Head of caudate nucleus (tissue), 42 donors: ENCODE results near the gene ADD1.
A peak's percentile ranks its signal among the peaks of the same experiment; 100 is the strongest.

Experiments used
- DNase-seq, 42 donors: peaks; one replicate each; pipeline versions ENCODE4 v3.0.0 to v3.0.0-alpha.2; 2020 to 2021; ENCODE audit warnings: mixed read lengths in 7 of 42
- intact Hi-C: fragments of 100-400 bp; cut with DNase I; formaldehyde crosslinking; loops from one replicate; pipeline ENCODE4 v1.15.0; 2022

ADD1 gene, protein sequence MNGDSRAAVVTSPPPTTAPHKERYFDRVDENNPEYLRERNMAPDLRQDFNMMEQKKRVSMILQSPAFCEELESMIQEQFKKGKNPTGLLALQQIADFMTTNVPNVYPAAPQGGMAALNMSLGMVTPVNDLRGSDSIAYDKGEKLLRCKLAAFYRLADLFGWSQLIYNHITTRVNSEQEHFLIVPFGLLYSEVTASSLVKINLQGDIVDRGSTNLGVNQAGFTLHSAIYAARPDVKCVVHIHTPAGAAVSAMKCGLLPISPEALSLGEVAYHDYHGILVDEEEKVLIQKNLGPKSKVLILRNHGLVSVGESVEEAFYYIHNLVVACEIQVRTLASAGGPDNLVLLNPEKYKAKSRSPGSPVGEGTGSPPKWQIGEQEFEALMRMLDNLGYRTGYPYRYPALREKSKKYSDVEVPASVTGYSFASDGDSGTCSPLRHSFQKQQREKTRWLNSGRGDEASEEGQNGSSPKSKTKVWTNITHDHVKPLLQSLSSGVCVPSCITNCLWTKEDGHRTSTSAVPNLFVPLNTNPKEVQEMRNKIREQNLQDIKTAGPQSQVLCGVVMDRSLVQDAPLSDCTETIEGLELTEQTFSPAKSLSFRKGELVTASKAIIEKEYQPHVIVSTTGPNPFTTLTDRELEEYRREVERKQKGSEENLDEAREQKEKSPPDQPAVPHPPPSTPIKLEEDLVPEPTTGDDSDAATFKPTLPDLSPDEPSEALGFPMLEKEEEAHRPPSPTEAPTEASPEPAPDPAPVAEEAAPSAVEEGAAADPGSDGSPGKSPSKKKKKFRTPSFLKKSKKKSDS

DNA sequence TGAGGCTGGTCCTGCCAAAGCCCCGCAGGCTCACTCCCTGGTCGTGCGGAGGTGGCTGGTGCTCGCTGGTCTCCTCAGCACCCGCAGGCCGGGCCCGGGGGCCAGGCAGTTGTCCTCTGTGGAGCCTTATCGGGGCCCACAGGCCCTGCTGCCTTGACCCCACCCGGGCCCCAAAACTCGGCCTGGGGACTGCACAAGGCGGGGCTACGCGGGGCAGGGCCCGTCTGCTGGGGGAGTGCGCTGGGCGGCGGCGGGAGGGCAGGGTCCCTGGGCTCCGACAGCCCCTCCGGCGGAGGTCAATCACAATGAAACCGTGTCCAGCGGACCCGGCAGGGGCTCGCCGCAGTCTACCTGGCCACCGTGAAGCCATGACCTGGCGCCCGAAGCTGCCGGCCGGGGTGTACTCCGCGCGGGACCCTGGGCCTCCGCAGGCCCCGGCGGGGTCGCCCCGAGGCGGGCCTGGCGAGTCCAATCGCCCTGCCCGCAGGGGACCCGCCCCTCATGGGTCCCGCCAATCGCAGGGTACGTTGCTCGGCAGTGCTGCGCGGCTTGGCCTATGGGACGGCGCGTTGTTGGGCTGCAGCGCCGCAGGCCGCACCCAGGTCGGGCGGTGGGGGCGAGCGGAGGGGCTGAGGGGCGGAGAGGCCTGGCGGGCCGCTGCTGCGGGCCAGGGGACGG, at the start of gene ADD1:
Gene ADD1 (plus strand): TSS at position 582 of the 678 bp plus-strand sequence. CDS start 32,072 bp downstream, outside the sequence.
- intact Hi-C loops = loop anchor here (5.0 kb wide), 1 partner anchor 89 kb away; no protein-coding TSS in a partner anchor
- DNase-seq = peak; percentile 82 to 98 (median 94)

DNA sequence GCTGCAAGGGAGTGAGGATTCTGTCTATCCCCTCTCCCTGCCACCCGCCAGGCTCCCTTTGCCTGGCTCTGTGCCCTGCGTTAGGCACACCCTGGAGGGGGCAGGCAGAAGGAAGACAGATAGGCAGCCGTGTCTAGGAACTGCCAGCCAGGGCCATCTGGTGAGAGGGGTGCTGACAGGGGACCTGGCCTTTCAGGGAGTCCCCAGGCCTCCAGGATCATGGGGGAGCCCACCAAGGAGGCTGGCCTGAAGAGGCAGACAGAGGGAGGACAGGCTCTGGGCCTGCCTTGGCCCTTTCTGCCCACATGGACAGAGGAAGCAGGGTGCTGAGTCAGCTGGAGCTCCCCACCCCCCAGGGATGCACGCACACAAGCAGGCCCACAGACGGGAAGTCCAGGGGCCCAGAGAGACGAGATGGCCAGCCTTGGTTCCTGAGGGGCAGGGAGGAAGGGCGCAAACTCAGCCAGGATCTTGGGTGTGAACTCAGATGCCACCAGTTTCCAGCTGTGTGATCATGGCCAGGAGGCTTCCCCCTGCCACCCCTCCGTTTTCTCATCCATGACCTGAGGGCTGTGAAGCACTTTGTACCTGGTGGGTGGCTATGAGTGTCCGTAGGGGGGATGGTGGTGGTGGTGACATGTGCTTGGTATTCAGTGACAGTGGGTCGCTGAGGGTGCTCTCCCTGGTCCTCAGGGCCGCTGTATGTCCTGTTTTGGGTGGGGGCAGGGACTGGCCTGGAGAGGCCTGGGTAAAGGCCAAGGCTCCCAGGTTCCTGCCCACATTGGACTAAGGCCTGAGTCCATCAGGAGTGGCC, 49.0 kb upstream of the ADD1 start:
- DNase-seq = peak in 22 of 42 donors; percentile 30 to 76 (median 64)
- intact Hi-C loops = no loop called here

DNA sequence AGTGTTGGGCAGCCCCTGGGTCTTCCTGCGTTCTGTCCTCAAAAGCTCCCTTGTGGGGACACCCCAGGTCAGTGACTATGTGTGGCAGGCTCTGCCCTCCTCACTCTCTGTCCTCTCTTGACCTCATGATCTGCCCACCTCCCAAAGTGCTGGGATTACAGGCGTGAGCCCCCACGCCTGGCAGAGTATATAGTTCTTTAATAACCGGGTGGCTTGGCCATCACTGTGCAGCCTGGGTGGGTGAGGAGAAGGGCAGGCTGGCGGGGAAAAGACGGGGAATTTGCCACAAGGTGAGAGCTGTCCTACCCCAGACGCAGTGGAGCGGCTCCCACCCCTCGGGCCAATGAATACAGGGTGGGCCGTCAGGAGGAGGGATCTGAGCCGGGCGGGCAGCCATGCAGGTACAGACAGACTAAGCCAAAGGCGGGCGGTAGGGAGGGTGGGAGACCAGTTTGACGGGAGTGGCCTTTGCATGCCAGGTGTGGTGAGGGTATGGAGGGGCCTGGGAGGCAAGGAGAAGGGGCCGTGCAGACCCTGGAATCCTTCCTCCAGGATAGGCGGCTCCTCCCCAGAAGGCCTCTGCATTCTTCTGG, 48.2 kb upstream of the ADD1 start:
- peak in 6 of 42 donors; percentile 3 to 53 (median 10) for DNase-seq
- intact Hi-C loops = no loop called here

DNA sequence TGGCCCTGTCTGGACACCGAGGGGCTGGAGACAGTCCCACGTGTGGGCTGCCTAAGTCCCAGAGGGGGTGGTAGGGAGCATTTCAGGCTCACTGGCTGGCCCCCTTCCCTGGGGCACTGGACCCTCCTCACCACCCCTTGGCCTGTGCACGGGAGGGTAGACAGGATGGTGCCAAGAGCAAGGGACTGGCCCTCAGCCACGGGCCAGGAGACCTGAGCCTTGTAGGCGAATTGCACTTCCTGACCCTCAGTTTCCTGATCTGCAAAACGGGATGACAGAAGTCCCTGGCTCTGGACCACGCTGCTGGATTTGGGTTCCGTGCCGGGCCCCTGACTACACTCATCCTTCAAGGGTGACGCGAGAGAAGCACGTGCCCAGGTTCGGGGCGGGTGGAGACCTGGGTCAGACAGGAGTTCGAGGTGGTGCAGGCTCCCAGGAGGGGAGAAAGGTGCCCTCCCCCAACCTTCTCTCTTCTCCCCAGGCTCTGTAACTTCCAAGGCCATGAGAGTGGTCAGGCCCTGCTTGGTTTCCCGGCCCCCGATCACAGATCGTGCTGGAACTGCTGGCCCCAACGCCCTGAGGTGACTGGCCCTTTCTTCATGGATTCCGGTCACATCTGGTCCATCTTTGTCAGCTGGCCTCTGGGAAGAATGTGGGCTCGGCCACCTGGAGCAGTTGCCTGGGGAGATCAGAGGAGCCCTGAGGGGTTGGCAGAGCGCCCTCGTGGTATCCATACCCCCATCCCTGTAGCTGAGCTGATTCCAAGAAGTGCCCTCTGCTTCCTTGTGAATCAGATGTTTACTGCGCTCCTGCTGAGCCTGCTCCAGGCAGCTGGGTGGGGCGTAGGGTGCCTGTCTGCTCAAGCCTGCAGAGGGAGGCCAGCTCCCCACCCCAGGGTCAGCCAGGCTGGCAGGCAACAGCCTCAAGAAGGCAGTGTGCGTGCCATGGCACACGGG, 47.5 kb upstream of the ADD1 start:
- peak in 9 of 42 donors; percentile 4 to 66 (median 38) for DNase-seq
- intact Hi-C loops = no loop called here

DNA sequence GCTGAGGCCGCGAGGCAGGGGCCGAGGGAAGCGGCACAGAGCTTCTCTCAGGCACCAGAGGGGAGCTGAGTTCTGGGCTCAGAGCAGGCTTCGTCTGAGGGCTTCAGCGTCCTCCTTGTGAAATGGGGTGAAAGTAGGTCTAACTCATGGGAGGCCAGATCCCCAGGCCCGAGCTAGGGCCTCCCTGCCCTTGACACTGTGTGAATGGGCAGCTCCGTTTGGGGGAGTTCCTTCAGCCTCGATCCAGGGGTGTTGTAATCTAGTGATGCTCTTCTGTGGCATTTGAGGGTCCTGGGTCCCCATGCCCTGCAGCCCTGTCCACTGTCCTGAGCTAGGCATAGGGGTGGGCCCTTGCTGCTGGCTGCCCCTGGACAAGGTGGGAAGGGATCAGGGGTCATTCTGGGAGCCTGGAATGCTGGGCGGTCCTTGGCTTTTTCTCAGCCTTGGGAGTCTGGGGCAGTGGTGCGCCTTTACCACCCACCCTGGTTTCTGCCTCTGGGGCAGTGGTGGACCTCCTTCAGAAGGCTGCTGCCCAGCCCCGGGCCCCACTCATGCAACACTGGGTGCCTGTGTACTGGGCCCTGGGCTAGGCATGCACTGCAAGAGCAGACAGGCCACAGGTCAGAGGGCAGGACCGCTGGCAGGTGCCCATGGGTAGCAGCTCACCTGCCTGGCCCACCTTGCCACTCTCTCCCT, 46.6 kb upstream of the ADD1 start:
- intact Hi-C loops = no loop called here
- peak in 4 of 42 donors; percentile 12 to 38 (median 22) for DNase-seq

DNA sequence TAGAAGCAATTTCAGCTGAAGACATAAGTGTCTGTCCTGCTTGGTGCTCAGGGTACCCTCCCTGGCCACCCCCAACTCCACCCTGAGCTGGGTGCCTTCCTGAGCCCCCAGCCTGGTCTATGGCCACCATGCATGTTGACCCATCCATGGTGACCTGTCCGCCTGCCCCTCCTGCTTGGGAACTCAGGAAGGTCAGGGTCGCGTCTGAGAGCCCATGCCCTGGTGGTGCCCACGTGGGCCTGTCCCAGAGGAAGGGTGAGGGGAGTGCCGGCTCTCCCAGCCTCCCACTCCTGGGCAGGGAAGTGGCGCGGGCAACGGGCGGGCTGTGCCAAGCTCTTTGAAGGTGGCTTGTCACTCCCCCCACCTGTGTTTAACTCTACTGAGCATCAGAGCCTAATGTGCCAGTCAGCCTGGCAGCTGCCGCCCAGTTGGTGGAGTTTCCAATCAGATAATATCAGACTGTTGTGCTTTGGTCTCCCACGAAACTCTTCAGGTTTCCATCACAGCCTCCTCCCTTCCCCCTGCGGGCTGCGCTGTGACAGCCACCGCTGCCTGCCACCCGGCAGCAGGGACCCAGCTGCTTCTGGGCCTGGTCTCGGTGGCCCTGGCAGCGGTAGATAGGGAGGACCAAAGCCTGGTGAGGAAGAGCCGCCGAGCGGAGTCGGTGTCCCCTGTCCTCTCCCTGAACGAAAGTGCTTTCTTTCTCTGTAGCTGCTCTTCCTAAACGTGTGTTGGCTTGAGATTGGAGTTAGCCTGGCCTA, 45.9 kb upstream of the ADD1 start:
- intact Hi-C loops = no loop called here
- DNase-seq = peak in 9 of 42 donors; percentile 2 to 27 (median 14)

DNA sequence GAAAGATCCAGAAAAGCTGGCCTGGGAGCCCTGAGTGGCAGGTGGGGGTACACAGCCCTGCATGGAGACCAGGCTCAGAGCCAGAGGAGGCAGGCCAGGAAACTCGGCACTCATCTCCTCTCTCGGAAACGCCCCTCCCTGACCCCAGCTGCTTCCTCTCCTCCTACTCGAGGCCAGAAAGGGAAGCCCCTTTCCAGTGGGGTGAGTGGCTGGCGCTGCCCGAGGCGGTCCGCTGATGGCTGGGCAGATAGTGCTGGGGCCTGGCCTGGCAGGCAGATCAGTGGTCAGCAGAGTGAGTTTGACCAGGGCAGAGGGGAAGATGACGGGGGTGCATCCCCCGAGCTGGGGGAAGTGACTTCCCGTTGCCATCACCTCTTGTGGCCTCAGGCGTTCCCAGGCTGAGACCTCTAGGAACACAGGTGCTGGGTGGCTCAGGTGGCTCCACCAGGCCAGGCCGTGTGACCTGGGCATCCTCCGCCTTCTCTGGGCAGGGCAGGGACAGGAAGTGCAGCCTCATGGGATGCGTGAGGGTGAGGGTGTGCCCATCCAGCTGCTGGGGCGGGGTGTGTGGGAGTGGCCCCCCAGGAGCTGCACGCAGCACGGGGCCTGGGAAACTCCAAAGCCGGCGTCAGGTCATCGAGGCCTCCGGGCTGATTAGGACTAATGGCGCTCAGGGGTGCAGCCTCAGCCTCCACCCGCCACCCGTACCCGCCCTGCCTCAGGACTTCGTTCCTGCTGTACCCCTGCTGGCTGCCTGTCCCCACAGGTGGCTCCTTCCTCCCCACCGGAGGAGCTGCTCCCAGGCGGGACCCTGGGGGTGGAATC, 45.0 kb upstream of the ADD1 start:
- intact Hi-C loops = no loop called here
- peak in 30 of 42 donors; percentile 29 to 80 (median 62) for DNase-seq

DNA sequence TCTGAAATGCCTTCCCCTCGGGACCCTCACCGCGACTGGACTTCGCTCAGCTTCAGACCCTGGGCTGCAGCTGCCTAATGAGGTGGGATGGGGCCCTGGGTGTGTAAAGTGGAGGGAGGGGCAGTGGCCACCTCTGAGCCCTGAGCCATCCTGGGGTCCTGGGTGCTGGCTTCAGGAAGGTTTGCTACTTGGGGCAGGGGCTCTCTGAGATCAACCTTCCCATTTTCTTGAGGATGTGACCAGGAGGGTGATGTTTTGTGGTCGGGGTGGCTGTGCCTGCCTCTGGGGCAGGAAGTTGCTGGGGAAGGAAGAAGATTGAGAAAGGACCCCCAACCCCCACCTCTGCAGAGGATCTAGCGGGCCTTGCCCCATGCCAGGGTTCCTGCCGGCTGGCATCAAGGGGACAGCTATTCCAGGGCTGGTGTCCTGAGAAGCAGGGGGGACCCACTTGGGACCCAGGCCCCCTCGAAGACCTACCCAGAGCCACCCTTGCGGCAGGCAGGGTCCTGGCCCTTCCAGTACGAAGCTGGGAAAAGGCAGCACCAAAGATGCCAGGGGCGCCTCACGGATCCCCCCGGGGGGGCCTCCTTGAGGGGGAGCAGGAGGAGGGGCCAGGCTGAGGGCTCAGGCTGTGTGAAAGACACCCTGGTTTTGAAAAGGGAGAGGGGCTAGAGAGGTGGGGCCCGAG, 44.3 kb upstream of the ADD1 start:
- intact Hi-C loops = no loop called here
- DNase-seq = peak in 8 of 42 donors; percentile 3 to 33 (median 16)

DNA sequence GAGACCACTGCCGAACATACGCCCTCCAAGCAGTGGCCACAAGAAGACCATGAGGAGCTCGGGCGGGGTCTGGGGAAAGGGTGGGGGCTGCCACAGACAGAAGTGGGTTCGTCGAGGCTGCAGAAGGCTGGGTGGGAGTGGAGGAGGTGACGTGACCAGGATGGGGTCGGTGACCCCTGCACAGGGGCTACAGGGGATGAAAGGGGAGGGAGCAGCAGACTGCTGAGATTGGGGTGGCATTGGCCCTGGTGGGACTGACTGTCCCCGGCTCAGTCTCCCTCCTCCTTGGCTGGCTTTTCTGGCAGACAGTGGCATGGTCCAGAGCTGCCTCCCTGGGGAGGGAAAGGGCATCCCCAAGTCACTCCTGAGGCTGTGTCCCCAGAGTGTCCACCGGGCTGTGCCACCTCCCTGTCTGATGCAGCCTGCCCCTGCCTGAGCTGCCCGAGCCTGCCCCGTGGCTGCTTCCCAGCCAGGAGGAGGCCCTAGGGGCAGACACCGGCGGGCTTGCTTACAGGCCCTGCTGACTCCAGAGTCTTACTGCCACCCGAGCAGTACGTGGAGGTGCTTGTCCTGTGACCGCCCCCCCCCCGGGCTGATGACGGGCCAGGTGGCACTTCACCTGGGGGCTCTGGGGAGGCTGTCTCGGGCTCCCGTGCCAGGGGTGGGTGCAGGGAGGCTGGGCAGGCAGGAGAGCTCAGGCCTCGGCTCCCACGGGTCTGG, 43.5 kb upstream of the ADD1 start:
- peak in 13 of 42 donors; percentile 12 to 80 (median 51) for DNase-seq
- intact Hi-C loops = no loop called here

DNA sequence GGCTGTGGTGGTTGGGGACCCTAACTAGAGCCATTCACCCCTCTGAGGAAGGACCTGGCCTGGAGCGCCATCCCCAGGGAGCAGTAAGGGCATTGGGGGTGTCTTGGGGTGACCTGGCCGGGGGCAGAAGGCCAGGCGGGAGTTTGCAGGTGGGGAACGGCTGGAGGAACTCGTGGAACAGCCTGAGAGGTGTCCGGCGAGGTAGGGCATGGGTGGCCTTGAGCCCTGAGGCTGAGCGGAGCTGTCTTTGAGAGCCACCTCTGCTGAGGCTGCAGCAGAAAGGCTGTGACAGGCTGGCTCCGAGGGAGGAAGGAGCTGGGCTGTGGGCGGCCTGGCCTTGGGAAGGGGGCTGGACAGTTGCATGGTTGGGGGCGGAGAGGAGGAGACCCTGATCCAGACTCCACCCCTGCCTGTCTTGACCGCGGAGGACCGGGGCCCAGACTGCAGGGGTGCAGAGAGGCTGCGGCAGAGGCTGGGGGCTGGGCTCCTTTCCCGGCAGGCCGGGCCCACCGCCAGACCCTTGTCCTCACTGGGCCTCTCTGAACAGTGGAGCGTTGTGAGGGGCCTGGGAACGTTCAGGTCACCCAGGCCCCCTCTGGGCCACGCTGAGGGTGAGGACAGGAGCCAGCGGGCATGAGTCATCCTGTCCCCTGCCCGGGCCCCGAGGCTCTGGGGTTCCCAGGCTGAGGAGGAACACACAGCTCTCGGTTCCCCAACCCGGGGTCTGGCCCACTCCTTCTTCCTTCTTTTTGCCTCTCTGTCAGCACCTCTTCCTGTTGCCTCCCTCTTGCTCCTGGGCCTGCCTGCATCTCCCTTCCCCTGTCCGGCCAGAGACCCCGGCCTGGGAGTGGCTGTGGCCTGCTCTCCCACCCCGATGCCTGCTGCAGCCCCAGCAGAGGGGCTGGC, 42.7 kb upstream of the ADD1 start:
- DNase-seq = peak; percentile 55 to 96 (median 81)
- intact Hi-C loops = no loop called here

DNA sequence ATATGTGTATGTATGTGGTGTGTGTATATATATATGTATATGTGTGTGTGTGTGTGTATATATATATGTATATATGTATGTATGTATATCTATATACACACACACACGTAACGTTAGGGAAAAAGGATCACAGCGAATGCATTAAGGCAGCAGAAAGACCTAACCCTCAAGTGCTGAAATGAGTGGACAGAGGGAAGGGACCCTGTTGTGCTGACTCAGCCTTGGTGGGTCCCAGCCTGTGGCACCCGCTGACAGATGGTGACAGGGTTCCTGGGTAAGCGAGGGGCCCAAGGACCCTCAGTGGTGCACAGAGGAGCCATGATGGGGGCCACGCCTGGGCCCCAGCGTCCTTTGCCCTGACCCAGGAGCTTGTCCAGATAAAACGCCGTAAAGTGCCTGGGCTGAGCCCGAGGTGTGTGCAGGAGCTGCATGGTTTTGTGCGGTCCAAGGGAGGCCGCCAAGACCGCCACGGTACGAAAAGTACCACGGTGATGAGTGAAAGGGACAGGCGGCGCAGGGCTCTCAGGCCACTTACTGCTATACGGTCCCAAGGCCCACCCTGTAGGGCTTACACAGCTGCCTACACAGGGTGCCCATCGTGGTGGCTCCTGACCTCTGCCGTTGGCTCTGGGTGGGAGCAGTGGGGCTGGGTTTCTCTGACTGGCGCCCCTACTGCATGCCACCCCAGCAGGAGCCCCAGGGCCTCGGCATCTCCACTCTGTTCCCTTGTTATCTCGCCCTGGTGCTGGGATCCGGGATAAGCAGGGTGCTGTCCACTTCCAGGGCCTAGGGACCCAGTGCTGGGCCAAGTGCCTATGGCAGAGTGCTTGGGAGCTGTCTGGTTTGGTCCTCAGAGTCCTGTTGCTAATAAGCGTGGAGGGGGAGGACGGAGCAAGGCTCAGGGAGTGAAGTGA, 40.8 kb upstream of the ADD1 start:
- peak in 4 of 42 donors; percentile 1 to 4 (median 2) for DNase-seq
- intact Hi-C loops = no loop called here
